Measurements from ENCODE around the gene SC5D.

SC5D gene

DNA sequence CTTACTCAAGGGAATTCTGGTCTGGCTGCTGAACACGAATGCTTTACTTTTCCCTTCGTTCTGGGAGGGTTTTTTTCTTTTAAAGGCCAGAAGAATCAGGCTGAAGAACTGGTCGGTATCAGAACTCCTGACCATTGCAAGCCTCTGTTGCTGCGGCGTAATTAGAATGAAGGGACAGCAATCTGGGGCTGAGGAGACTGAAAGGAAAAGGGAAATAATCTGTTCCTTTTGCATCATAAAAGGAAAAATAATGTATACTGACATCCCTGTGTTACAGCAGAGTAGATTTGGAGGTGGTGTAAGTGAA, 670 bp downstream of the SC5D start:
- DNase-seq (ENCODE audit: low spot score): no peak

DNA sequence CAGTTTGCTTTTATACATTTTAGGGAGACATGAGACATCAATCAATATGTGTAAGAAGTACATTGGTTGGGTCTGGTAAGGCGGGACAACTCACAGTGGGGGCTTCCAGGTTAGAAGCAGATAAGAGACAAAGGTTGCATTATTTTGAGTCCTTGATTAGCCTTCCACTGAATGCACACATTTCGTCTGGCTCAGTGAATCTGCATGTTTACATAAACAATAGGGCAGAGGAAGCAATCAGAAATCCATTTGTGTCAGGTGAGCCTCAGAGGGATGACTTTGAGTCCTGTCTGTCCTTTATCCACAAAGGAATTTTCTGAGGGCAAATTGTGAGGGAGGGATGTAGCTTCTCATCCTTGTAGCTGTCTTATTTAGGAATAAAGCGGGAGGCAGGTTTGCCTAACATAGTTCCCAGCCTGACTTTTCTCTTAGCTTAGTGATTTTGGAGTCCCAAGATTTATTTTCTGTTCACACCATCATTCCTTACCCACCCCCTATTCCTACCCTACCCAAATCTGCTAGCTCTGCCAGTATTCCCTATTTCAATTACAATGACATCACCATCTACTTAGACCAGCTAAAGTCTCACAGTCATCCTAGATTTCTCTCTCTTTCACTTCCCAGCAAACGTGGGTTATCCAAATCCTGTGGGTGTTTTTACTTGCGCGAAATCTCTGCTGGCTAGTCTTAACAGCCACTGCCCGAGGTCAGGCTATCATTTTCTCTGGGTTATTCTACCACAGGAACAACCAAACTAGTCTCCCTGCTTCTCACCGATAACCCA, 2.9 kb downstream of the SC5D start:
- DNase-seq (ENCODE audit: low spot score): no peak

DNA sequence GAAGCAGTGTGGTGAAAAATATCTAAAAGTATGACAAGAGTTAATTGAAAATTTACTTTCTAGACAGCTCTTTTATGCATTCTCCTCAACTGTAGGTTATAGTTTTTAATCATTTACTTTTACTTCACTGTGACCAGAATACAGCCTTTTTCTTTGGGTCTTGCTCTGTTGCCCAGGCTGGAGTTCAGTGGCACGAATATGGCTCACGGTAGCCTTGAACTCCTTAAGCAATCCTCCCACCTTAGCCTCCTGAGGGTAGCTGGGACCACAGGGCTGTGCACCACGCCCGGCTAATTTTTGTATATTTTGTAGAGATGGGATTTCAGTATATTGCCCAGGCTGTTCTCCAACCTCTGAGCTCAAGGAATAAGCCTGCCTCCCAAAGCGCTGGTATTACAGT, 5.3 kb downstream of the SC5D start:
- DNase-seq (ENCODE audit: low spot score): no peak

DNA sequence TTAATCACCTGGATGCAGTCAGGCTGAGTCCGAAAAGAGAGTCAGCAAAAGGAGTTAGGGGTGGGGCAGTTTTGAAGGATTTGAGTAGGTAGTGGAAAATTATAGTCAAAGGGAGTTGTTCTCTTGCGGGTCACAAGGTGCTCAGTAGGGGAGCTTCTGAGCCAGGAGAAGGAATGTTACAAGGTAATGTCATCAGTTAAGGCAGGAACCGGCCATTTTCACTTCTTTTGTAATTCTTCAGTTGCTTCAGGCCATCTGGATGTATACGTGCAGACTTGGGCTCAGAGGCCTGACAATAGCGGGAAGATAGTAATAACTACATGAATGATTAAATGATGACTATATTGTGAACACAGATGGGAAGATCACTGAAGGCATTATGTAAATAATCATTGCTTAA, 6.2 kb downstream of the SC5D start:
- no peak for DNase-seq (ENCODE audit: low spot score)

DNA sequence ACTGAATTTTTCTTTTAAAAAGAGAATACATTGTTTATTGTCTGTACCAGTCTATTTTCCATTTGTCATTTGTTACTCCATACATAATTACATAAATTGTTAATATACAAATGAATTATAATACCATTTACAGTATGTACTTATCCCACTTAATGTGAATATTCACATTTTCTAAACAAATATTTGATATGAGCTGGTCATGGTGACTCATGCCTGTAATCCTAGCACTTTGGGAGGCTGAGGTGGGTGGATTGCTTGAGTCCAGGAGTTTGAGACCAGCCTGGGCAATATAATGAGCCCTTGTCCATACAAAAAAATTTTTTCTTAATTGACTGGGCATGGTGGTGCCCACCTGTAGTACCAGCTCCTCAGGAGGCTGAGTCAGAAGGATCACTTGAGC, 6.8 kb downstream of the SC5D start:
- no peak for DNase-seq (ENCODE audit: low spot score)

DNA sequence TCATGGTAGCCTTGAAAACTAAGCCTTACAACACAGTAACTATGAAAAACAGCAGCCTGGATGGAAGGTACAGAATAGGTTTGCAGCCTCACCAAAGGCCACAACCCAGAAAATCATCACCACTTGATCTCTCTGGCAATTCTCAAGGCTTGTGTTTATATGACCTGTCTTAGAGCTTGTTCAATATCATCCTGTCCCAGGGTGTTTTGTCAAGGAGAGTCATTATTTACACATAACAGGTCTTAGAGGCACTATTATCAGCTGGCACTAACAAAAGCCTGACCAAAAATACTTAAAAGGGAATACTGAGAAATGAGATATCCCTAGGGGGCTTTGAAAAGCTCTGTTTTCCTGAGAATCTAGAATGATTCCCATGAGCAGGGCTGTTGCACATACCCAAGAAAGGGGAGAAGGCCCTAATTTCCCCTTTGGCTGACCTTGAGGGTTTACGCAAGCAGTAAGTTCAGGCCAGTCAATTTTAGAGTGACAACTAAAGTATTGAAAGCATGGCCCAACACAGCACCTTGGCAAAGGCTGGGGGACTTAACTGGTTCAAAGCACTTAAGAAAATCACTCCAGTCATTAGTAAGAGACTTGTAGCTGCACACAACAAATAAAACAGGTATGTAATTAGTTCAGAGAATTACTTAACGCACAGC, 7.9 kb downstream of the SC5D start:
- DNase-seq (ENCODE audit: low spot score): no peak

DNA sequence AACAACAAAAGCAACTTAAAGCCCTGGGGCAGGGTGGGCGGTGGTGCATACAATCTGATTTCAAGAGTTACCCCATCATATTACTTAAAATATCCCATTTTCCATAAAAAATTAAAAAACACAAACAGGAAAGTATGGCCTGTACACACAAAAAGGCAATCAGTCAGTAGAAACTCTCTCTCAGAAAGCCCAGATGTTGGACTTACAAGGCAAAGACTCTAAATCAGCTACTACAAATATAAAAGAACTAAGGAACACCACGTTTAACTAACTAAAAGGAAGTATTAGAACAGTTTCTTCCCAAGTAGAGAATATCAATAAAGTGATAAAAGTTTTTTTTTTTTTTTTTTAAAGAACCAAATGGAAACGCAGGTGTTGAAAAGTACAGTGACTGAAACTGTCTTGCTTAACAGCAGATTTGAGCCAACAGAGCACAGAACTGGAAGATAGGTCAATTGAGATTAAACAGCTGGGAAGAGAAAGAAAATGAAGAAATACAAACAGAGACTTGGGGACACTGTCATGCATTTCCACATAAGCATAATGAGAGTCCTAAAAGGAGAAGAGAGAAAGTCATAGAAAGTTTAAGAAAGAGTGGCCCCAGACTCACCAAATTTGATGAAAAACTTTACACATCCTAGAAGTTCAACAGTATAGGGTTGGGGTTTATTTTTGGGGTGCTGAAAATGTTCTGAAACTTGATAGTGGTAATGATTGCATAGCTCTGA, 8.6 kb downstream of the SC5D start:
- DNase-seq (ENCODE audit: low spot score): no peak

DNA sequence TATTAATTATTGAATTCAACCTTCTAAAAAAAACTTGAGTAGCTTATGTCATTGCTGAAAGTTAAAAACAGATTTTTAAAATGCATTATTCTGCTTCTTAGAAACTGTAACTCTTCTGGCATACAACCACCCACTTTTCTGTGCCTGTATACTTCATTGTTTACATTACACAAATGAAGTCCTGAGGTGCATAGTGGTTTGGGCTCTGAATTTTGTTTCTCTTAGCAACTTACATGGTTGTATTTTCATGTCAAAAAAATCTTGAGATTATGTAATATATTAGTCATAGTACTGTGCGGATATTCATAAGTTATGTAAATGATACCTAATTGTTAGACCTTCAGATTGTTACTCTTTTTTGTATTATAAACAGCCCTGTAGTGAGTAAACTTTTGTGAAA, 12.2 kb downstream of the SC5D start:
- DNase-seq (ENCODE audit: low spot score): no peak

DNA sequence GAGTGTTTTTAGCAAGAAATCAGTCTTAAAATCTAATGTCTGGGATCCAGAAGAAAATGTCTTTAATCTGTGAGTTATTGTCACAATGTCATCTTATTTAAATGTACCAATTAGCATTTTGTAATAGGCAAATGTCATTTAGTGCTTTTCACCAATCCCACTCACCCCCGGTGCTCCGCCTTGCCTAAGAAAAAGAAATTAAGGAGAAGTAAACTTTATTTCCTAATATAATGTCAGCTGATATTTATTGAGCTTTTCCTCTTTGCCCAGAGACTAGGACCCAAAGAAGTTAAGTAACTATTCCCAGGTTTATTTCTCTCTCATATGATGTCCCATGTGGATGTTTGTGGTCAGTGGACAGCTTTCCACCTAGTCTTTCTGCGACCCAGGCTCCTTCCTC, 16.2 kb downstream of the SC5D start:
- DNase-seq (ENCODE audit: low spot score): no peak

DNA sequence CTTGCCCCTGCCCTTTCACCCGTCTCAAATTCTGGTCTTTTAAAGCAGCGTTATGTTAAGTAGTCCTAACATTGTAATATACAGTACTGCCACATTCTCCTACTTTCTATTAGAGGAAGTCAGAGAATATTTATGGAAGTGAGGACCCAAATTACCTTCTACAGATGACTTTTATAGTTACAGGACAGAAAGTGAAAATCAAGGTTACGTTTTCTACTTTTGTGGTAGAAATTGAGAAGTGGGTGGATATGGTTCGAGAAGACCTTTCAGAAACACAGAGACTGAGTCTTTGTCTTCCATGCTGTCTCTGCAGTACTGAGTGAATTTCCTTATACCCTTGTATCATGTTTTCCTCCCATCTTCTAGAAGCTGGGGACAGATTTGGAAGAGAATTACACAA, 17.1 kb downstream of the SC5D start:
- DNase-seq (ENCODE audit: low spot score): no peak

DNA sequence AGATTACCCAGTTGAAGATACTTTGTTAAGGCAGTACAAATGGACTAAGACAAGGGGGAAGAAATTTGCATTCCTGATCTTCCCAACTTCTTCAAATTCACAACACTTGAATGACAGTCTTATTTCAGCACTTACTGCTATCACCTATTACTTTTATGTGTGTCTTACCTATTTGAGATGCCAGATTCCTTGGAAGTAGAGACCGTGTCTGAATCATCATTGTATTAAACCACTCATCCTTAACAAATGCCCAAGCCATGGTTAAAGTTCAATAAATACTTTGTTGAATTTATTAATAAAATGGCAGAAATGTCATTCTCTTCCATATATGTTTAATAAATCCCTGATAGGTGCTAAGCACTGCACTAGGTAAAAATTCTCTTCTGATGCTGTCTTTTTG, 18.3 kb downstream of the SC5D start:
- DNase-seq (ENCODE audit: low spot score): no peak

DNA sequence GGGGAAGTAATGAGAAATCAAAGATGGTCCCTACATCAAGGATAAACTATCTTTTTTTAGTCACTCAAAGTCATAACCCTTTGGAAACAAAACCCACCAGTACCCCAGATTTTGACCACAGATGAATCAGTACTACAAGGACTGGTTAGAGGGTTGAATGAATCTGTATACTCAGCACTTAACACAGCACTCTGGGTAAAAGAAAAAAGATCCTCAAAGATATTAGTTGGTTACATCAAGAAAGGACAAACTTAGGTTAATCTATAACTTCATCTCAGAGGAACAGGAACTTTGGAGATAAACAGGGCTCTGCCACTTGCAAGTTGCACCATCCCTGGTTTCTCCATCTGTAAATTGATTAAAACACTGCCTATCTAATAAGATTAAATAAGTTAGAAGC, 18.8 kb downstream of the SC5D start:
- DNase-seq (ENCODE audit: low spot score): no peak

DNA sequence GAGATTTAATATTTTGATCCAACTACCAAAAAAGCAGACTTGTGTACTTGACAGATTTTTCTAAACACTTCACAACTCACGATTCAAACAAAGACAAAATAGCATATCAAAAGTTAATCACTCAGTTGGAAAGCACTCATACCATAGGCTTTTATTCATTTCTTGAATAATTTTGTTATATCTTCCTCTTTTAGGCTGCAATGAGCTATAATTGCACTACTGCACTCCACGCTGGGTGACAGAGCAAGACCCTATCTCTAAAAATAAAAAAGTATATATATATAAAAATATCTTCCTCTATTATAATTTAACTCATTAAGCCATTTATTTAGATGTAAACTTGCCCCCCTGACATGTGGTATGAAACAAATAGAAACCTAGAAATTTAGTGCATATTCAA, 19.9 kb downstream of the SC5D start:
- no peak for DNase-seq (ENCODE audit: low spot score)

DNA sequence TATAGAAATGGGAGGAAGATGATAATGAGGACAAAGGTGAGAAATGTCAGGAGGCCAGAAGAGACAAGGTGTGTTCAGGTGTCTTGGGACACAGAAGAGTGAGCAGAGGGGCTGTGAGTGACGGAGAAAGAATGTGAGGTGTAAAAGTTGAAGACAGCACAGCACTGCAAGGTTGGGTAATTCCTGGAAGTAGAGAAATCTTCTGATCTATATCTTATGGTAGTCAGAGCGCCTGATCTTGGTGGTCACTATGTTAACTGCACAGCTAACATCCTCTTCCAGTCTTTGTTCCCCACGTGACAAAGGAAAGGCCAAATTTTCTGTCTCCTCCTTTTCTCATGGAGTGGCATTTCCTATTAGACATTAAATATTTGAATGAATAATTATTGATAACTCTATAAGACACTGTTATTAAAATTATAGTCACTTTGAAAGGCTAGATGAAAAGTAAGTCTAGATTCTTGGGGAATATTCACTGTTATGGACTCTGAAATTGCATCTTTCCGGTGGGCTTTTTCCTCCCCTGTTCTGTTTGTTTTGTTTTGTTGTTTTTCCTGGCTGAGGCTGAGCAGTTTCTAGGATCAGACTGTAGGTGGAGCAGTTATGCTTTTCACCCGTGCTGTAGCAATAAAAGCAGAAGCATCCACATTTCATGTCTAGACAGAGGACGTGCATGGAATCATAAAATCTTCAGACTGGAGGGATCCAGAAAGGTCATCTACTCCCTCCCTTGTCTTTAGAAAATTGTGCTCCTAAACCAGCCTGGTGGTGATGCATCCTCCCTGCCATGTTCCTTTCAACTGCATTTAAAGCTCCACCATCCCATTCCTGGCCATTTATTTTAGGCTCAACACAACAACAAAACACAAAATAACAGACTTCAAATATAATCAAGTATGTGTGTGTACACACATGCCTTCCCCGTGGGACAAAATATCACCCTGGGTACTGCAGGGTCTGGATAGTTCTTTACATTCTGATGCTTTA, 26.6 kb downstream of the SC5D start:
- peak; percentile 60 for DNase-seq (ENCODE audit: low spot score)

DNA sequence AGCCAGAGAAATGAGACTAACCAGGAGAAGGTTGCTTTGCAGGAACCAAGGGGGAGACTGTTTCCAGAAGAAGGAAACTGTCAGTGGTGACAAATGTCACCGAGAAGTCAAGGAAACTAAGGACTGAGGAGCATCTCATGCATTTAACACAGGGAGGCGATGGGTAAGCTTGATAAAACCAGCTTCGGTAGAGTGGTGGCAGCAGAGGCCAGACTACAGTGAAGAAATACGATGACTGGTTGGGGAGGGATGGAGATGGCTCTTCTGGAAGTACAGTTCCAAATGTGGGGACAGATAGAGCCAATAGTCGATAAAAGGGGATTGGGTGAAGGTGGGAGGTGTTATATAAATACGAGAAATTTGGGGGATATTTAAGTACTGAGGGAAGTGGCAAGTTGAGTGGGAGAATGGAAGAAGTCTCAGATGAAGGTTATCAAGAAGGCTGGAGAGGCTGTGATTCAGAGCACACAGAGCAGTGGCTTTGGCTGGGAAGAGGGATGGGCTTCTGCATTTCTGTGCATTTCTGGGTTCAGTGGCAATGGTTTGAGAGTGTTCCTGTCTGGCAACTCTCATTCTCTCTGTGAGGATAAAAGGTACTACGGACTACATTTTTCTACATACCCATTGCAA, 29.2 kb downstream of the SC5D start:
- peak; percentile 52 for DNase-seq (ENCODE audit: low spot score)

DNA sequence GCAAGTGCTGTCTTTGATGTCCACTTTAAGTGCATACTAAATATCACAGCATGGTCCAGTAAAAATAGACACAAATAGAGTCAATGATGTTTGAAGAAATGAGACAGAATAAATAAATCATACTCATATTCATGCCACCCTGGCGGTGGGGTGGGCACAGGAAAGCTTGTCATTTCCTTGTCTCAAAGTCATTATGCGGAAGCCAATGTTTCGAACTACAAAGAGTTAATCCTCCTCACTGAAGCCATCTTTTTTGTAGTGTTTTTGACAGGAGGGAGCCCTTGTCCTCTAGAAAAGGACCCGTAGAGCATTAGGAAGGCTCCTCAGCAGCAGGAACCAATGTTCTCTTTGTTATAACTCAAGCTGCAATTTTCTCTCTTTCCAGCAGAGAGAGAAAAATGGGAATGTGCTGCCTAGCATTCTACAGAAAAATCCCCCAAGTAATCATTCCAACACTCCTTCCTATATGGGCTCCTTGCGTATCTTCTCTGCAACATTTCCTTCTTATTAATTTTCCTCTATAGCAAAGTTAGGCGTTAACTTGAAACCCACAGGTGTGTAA, 30.6 kb downstream of the SC5D start:
- no peak for DNase-seq (ENCODE audit: low spot score)

DNA sequence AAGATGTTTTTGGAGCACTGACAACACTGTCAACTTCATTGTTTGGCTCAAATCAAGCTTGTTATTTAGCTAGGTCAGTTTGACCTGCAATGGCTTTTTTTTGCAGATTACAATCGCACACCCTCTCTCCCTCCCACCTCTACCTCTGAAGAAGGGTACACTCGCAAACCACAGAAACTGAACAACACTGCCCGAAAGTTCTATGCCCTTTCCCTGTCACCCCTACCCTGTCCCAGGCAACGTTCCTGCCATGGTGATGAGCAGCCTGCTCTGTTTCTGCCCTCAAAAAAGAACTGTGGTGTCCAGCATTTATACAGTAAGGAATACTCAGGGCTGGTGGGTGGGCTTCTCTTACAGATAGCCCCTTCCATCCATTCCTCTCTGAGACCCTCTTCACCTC, 33.7 kb downstream of the SC5D start:
- no peak for DNase-seq (ENCODE audit: low spot score)

DNA sequence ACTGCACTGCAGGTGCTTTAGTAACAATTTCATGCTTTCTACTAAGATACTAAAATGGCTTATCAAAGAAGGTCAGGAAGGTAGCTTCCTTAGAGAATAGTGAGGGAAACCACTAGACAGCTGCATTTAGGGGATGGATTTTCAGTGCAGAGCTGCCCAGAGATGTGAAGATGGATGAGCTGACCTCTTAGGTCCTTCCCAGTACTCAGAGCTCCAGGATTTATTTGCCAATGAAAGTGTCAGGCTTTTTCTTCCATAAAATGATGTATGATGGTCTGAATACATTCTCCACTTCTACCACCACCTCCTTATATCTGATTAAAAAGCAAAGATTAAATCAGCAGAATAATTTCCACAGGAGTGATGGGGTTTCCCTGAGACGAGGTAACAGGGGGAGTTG, 35.0 kb downstream of the SC5D start:
- no peak for DNase-seq (ENCODE audit: low spot score)

DNA sequence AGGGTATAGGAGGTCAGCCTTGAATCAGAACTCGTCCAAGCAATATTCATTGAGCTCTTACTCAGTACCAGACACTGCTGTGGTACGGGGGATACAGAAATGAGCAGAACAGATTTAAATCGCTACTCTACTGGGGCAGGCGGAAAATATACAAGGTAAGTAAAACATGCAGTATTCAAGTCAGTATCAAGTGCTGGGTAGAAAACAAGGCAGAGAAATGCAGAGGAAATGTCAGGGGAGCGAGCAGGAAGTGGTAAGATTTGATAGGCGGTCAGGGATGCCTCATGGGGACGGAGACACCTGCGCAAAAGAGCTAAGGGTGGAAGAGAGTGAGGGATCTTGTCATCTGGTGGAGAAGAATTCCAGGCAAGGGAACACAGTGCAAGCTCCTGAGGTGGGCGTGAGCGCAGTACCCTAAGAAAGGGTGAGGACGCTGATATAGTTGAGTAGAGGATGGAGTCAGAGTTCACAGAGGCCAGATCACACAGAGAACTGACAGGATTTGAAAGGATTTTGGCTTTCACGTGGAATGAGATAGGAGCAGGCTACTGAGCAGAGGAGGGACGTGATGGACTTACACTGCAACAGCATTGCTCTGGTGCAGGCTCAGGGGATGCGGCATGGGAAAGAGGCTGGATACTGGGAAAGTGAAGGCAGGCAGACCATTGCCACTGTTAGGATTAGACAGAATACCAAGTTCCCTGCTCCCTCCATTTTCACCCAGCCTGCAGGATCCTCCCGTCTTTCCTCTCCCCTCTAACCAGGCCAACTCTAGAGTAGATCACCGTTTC, 35.8 kb downstream of the SC5D start:
- no peak for DNase-seq (ENCODE audit: low spot score)

DNA sequence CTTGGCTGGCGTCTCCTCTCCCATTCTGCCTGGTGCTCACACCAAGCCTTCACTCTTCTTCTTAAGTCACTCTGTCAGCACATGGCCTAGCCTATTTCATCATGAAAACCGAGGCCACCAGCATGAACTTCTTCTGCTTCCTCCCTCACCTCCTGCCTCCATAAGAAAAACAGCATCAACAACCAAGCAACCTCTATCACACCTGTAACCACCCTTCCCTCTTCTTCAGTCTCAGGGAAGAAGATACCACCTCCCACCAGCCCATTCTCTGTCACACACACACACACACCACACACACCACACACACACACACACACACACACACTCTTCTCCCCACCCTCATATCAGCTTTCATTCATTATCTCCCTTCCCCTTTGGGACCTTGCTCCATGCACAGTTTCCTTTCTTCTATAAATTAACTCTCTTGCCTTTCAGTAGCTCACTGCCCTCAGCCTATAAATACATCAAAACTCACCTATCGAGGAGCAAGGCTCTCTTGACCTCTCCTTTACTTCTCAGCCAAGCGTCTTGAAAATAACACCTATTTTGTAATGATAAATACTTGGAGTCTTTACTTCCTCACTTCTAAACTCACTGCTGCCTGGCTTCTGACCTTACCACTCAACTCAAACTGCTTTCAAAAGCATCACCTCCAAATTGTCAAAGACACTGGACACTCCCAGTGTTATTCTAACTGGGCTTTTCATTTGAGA, 36.6 kb downstream of the SC5D start:
- DNase-seq (ENCODE audit: low spot score): no peak
